ENCODE measurements around the gene PLEKHJ1.
A peak's percentile ranks its signal among the peaks of the same experiment; 100 is the strongest.

The PLEKHJ1 gene

DNA sequence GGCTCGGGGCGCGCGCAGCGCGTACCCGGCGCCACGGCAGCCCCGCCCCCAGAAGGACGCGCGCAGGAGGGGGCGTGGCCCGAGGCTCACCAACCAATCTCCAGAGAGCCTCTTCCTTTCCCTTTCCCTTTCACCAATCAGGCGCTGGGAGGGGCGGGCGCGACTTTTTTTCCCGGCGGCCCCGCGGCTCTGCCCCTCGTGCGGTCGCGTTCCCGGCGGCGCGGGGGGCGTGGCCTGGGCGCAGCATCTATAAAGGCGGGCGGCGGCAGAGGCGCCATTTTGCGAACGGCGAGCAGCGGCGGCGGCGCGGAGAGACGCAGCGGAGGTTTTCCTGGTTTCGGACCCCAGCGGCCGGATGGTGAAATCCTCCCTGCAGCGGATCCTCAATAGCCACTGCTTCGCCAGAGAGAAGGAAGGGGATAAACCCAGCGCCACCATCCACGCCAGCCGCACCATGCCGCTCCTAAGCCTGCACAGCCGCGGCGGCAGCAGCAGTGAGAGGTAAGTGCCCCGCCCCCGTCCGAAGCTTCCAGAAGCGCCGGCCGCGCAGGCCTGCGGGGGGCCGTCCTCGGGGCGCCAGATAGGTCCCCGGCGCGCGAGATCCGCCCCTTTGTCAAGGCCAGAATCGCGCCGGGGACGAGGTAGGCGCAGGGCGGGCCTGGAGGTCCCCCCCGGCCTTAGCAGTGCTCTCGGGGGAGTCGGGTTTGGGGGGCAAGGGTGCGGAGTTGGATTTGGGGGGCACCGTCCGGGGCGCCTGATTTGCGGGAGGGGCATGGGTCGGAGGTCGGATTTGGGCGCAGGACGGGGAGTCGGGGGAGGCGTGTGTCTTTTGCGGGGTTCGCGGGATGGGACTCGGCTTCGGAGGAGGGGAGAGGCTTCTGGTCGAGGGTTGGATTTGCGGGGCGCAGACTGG, 33.4 kb upstream of the PLEKHJ1 start:
- DNase-seq, result peak; percentile 72

DNA sequence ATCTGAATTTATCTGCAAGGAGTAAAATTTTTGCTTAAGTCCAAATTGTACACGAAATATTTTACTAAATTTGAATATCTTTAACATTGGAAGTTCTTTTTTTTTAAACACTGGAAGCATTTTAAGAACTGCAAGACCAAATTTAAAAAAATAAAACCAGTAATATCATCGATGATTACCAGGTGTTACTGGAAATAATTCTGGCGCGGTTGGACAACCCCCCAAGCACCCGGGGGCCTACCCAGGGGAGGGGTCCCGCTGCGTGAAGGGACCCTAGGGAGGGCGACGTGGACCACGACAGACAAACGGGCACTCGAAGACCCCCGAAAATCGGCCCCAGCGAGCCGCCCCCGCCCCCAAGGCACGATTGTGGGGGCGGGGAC, 32.7 kb upstream of the PLEKHJ1 start:
- DNase-seq, result no peak

DNA sequence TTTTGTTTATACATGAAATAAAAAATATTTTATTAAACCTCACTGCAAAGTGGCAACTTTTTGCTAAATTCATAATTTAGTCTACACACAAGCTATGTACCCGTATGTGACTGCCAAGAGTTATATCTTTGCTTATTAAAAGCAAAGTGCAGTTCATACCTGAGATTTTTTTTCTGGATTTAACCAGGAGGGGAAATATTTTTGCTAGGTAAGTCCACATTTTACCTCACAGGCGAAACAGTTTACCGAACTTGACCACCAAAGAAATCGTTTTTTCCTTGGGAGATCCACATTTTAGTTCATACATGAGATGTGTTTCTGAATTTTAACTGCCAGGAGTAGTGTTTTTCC, 32.3 kb upstream of the PLEKHJ1 start:
- DNase-seq, result no peak

DNA sequence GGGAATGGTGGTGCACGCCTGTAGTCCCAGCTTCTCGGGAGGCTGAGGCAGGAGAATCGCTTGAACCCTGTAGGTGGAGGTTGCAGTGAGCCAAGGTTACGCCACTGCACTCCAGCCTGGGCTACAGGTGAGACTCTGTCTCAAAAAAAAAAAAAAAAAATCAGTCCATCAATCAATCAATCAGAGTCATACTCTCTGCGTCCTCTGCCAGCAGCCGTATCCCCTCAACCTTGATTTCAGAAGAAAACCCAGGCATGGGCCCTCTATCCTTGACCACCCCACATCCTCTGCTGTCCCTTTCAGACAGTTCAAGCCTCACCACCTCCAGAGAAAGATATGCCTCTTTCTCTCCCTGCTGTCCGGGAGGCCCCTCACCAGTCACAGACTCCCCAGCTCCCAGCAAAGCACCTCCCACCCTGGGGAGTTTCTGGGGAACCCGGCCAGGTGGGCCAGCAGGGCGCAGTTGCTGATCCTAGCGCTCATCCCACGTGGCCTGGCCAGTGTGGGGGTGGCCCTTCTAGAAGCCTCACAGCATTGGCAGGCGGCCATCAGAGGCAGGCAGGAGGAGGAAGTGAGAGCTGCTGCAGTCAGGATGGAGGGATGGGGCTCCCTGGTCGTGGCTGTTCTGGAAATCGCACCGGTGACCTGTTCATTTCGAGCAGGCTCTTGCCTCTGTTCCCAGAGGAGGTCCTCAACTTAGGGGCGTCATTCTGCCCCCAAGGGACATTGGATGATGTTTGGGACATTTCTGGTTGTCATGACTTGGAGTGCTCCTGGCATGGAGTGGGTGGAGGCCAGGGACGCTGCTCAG, 30.3 kb upstream of the PLEKHJ1 start:
- DNase-seq, result peak; percentile 28

DNA sequence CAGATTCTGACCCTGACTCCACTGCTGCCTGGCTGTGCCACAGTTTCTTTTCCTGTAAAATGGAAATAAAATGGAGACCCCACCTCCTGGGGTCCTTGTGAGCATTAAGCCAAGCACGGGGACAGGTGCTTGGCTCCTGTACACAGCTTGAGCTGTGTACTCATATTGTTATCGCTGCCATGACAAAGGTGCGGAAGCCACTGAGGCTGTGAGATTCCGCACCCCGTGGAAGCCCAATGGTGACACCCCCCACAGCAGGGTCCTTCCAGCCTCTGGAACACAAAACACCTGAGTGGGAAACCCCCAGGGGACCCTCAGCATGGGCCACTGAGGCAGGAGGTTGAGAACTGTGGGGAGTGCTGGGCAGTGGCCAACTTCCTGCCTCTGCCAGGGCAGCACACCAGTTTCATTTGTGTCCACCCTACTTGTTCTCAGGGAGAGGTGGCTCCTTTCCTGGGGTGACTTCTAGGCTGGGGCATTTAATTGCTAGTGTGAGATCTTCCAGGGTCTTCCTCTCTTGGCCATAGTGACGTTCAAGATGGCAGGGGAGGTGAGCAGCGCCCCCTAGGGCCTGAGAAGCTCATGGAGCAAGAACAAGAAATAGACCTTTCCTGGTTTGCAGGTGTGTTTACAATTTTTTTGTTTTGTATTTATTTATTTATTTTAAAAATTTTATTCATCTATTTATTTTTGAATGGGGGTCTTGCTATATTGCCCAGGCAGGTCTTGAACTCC, 25.5 kb upstream of the PLEKHJ1 start:
- no peak for DNase-seq

DNA sequence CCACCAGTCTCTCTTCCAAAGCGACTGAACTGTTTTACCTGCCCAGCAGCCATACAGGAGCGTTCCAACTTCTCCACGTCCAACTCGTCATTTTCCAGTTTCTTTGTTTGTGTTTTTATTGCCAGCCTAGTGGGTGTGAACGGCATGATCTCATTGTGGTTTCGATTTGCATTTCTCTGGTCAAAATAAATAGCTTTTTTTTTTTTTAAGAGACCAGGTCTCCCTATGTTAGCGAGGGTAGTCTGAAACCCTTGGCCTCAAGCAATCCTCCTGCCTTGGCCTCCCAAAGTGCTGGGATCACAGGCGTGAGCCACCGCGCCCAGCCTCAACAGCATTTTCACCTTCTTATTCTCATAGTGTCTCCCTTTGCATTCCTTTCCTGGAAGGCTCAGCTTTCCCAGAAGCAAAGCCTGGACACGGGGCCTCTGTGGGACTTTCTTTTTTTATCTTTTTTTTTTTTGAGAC, 24.2 kb upstream of the PLEKHJ1 start:
- no peak for DNase-seq

DNA sequence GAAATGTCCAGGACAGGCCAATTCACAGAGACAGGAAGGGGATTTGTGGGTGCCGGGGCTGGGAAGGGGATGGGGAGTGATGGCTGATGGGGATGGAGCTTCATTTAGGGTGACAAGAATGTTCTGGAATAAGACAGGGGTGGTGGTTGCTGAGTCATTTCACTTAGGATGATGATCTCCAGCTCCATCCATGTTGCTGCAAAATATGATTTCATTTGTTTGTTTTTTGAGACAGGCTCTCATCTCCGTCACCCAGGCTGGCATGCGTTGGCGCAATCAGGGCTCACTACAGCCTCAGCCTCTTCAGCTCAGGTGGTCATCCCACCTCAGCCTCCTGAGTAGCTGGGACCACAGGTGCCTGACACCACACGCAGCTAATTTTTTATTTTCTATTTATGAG, 23.2 kb upstream of the PLEKHJ1 start:
- DNase-seq, result no peak

DNA sequence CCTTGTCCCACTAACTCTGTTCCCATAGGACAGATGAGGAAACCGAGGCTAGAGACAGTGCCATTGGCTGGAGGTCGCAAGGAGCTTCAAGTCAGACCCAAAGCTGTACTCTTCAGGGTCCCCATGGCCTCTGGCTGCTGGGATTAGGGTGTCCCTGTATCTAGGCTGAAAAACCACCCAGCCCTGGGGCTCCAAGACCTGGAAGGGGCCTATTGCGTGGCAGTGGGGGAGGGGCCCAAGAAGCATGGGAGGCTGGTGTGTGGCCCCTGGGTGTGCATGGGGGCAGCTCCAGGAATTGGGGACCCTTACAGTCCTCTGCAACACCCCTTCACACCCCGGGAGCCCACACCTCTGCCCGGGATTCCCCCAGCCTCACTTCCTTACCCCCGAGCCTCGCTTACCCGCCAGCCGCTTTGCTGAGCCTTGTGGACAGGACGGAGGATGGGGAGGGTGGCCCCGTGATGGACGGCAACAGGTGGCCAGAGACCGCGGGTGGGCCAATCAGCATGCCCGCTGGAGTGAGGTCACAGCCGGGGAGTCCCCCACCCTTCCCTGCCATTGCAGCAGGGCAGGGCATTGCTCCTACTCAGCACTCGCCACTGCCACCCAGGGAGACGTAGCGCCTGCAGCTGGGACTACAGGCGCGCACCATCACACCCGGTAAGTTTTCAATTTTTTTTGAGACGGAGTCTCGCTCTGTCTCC, 20.0 kb upstream of the PLEKHJ1 start, which contains the start of gene JSRP1:
Gene JSRP1, minus strand, starts transcription at position 436 of the 704 bp plus-strand sequence. CDS start 1,103 bp downstream, outside the sequence.
- no peak for DNase-seq

DNA sequence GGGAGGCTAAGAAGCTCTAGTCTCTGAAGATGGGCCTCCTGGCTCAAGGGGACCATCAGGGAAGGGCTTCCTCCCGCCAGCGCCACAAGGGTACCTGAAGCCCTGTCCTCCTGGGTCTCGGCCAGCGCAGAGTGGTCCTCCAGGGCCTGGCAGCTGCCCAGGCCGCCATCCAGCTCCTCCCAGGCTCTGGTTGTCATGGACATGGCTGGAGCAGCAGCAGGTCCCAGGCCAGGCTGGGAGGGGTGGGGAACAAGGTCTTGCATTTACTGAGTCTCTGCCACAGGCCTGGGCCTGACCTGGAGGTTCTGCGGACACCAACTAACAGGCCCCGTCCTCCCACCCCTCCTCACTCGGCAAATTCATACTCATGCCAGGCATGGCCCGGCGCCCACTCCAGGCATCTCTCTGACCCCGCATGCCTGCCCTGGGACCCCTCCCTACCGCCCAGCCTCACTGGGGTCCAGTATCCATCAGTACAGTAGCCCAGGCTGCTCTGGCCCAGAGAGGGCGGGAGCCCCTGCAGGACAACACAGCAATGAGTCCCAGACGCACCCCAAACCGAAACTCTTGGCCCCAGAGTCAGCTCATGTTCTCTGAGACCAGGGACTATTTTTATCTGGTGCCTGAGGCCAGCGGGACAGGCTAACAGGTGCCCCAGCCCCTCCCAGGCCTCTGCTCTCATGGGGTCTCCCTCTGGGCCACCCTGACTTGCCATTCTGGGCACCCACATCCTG, 19.1 kb upstream of the PLEKHJ1 start:
- DNase-seq, result no peak

DNA sequence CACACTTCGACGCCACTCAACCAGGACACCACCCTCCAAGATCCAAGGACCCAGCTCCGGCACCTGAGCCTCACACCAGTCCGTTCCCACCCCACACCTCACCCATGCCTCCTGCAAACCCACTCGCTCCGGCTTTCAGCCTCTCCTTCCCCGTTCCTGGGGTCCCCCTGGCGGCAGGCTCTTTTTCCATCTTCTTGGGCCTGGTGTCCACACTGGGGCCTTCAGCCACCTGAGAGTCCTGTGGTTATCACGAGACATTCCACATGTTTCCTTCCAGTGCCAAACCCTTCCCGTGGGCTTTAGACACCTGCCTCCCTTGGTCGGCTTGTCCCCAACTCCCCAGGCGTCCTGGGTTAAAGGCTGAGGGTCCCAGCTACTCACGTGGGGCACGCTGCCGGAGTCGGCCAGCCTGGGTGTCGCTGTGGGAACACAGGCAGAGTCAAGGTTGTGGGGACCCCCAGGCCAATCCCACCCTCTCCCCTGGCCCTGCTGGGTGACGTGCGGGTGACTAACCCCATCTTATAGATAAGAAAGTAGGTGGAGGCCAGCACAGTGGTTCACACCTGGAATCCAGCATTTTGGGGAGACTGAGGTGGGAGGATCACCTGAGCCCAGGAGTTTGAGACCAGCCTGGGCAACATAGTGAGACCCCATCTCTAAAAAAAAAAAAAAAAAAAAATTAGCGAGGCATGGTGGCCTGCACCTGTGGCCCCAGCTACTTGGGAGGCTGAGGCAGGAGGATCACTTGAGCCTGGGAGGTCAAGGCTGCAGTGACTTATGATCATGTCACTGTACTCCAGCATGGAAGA, 18.1 kb upstream of the PLEKHJ1 start:
- DNase-seq, result no peak

DNA sequence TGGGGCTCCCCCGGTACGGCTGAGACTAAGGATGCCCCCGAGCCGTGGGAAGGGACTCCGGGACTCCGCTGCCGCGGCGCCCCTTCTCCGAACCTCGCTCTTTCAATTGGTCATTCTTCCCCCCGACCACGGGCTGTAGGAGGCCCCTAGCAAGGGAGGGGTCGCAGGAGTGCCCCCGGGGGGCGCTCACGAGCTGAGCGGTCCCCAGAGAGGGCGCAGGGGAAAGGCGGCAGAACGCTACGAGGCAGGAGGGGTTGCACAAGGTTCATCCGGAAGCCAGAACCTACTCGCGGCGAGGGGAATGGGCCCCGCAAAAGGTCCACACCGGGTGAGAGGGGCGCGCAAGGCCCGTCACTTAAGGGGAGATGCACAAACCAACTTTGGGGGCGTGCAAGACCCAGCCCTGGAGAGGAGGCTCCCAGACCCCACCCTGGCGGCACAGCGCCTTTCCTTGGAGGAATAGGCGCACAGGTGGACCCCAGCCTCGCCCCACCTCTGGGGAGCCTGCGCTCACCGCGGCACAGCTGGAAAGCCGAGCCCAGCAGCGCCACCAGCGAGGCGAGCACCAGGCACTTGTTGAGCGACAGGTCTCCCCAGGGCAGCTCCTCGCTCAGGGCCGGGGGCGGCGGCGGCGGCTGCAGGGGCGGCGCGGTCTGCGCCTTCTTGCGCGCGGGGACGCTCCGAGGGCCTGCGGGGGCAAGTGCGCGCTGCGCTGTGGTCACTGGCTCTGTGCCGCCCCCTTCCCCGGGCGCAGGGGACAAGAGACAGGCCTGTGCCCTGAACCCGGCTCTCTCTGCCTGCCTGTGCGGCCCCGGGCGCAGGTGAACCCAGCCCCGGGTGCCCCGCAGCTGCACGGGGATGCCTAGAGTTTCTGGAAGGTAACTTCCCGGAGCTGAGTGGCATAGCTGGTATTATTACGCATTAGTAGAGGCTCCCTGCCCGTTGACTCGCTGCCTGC, 17.3 kb upstream of the PLEKHJ1 start:
- no peak for DNase-seq

DNA sequence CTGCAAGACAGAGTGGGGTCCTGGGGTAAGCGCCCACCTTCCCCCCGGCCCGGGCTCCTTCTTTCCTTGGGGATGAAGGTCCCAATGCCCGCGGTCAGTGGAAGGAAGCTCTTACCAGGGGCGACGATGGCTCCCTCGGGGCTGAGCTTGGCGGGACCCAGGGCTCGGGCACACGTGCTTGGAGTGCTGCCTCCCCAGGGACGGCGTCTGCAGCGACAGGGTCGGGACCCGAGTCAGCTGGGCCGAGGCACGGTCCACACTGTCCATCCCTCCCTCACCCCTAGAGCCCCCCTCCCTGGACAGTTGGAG, 16.6 kb upstream of the PLEKHJ1 start:
- no peak for DNase-seq

DNA sequence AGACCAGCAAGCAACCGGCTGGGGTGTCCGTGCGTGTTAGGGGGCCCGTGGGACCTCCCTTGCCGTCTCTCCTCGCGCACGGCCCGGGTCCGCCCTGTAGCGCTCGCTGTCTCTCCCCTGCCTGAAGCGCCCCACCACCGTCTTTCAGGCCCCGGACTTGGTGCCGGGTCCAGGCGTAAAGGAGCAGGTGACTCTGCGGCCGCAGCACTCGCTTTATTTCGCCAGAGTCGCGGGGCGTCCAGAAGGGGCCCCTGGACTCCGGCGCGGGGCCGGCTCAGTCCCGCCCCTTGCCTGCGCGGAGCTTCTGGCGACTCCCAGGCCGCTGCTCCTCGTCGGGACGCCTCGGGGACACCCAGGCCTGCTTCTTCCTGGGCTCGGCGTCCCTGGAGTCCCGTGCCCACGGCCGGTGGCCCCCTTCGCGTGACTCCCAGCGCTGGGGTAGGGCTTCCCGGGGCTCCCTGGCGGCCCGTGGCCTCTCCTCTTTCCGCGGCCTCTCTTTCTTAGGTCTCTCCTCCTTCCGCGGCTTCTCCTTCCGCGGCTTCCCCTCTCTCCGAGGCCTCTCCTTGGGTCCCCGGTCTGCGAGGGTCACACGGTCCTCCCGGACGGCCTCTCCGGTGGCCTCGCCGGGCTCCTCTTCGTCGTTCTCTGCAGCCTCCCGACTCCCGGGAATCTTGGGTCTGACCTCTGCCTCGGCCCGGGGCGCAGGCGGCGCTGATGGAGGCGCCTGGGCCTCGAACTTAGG, 16.1 kb upstream of the PLEKHJ1 start:
- DNase-seq, result no peak

DNA sequence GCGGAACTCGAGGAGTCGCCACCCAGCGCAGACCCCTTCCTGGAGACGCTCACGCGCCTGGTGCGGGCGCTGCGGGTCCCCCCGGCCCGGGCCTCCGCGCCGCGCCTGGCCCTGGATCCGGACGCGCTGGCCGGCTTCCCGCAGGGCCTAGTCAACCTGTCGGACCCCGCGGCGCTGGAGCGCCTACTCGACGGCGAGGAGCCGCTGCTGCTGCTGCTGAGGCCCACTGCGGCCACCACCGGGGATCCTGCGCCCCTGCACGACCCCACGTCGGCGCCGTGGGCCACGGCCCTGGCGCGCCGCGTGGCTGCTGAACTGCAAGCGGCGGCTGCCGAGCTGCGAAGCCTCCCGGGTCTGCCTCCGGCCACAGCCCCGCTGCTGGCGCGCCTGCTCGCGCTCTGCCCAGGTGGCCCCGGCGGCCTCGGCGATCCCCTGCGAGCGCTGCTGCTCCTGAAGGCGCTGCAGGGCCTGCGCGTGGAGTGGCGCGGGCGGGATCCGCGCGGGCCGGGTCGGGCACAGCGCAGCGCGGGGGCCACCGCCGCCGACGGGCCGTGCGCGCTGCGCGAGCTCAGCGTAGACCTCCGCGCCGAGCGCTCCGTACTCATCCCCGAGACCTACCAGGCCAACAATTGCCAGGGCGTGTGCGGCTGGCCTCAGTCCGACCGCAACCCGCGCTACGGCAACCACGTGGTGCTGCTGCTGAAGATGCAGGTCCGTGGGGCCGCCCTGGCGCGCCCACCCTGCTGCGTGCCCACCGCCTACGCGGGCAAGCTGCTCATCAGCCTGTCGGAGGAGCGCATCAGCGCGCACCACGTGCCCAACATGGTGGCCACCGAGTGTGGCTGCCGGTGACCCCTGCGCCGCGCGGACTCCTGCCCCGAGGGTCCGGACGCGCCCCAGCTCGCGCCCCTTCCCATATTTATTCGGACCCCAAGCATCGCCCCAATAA, 15.3 kb upstream of the PLEKHJ1 start:
- DNase-seq, result no peak

DNA sequence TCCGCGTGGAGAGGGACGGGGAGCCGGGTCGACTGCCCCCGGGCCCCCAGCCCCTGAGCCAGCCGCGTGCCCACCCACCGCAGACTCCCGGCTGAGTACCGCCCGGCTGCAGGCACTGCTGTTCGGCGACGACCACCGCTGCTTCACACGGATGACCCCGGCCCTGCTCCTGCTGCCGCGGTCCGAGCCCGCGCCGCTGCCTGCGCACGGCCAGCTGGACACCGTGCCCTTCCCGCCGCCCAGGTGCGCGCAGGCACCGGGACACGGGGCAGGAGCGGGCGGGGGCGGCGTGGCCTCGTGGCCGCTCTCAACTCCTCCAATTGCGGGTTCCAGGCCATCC, 14.6 kb upstream of the PLEKHJ1 start:
- no peak for DNase-seq

DNA sequence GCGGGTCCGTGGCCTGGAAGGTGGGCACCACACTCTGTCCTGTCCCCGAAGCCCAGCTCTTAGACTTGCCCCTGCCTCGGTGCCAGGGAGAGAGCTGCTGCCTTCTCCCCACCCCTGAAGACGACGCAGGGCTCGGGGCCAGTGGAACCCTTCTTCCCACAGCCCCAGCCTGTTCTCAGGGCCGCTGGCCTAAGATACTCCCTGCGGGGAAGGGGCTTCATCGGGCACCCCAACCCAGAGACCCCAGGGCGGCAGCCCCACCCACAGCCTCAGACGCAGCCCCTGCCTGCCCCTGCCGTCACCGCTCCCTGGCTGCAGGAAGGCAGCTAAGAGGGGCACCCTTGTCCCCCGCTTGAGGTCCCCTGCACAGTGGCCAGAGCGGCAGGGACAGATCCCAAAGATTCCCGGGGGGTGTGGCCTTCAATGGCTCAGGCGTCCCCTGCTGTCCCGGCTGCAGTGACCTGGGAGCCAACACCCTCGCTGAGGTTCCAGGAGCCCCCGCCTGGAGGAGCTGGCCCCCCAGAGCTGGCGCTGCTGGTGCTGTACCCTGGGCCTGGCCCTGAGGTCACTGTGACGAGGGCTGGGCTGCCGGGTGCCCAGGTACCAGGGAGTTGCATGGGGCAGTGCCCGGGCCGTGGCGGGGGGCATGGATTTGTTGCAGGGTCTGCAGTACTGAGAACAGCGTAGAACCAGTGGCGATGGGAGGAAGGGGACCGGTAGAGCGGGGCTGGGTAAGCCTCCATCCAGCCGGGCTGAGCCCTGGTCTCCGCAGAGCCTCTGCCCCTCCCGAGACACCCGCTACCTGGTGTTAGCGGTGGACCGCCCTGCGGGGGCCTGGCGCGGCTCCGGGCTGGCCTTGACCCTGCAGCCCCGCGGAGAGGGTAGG, 14.0 kb upstream of the PLEKHJ1 start:
- DNase-seq, result no peak

Data from DMS153 (cell line).